H9 (cell line): Measurements from ENCODE around the gene STRIP1. TPM values are rescaled to one million over a fixed set of nuclear protein-coding genes. Genes with fewer than 3 reads are reported as not detected.

ENCODE experiments used
- DNase-seq: peaks from one replicate; pipeline ENCODE4 v3.0.0-alpha.2; 2017
- H2AFZ ChIP-seq: one replicate; pipeline ENCODE4 v1.6.1; 2013; ENCODE audit warnings: mild to moderate bottlenecking, low read length, control low read depth, moderate library complexity
- H2AK5ac ChIP-seq: 2 replicates; pipeline ENCODE4 v1.6.1; 2013; ENCODE audit warnings: low read length, control low read depth, mixed read lengths; ENCODE audit not compliant: insufficient read length
- H2BK120ac ChIP-seq: one replicate; pipeline ENCODE4 v1.6.1; 2013; ENCODE audit warnings: low read depth, mild to moderate bottlenecking, low read length, control low read depth, inconsistent platforms; ENCODE audit not compliant: poor library complexity, severe bottlenecking
- H2BK12ac ChIP-seq: 2 replicates; pipeline ENCODE4 v1.6.1; 2013; ENCODE audit warnings: low read length, control low read depth, mixed read lengths, low read depth; ENCODE audit not compliant: insufficient read length
- H2BK15ac ChIP-seq: 2 replicates; pipeline ENCODE4 v1.6.1; 2013; ENCODE audit warnings: low read depth, low read length, control low read depth
- H2BK20ac ChIP-seq: one replicate; pipeline ENCODE4 v1.6.1; 2013; ENCODE audit warnings: low read depth, mild to moderate bottlenecking, low read length, control low read depth, inconsistent platforms; ENCODE audit not compliant: poor library complexity, severe bottlenecking
- H2BK5ac ChIP-seq: 2 replicates; pipeline ENCODE4 v1.6.1; 2013; ENCODE audit warnings: low read length, control low read depth, mixed read lengths; ENCODE audit not compliant: insufficient read length
- H3K14ac ChIP-seq: 2 replicates; pipeline ENCODE4 v1.6.1; 2013; ENCODE audit warnings: low read length, control low read depth; ENCODE audit not compliant: insufficient read depth
- H3K18ac ChIP-seq: 2 replicates; pipeline ENCODE4 v1.6.1; 2013; ENCODE audit warnings: low read depth, mild to moderate bottlenecking, mixed read lengths, low read length, control low read depth; ENCODE audit not compliant: insufficient read length
- H3K23ac ChIP-seq: 2 replicates; pipeline ENCODE4 v1.6.1; 2013; ENCODE audit warnings: low read length, control low read depth, mixed read lengths, low read depth; ENCODE audit not compliant: insufficient read length
- H3K23me2 ChIP-seq: 2 replicates; pipeline ENCODE4 v1.6.1; 2013; ENCODE audit warnings: low read depth, mild to moderate bottlenecking, mixed read lengths, low read length, control low read depth; ENCODE audit not compliant: insufficient read length, poor library complexity, severe bottlenecking
- H3K27ac ChIP-seq: 2 replicates; pipeline ENCODE4 v1.5.1; 2013; ENCODE audit warnings: low read length, control low read depth, mixed read lengths, low read depth; ENCODE audit not compliant: insufficient read length
- H3K27me3 ChIP-seq: 2 replicates; pipeline ENCODE4 v1.6.1; 2013; ENCODE audit warnings: low read length, control low read depth, inconsistent platforms; ENCODE audit not compliant: insufficient read depth
- H3K4ac ChIP-seq: 2 replicates; pipeline ENCODE4 v1.6.1; 2013; ENCODE audit warnings: low read depth, mild to moderate bottlenecking, control low read depth, inconsistent platforms, low read length, moderate library complexity
- H3K4me1 ChIP-seq: 2 replicates; pipeline ENCODE4 v1.6.1; 2013; ENCODE audit warnings: low read length, control low read depth, inconsistent platforms; ENCODE audit not compliant: insufficient read depth
- H3K4me2 ChIP-seq: 2 replicates; pipeline ENCODE4 v1.6.1; 2013; ENCODE audit warnings: low read length, control low read depth, mixed read lengths; ENCODE audit not compliant: insufficient read length, insufficient read depth
- H3K56ac ChIP-seq: 2 replicates; pipeline ENCODE4 v1.6.1; 2013; ENCODE audit warnings: low read depth, mild to moderate bottlenecking, mixed read lengths, low read length, control low read depth; ENCODE audit not compliant: insufficient read length
- H3K79me1 ChIP-seq: 2 replicates; pipeline ENCODE4 v1.6.1; 2013; ENCODE audit warnings: low read depth, mild to moderate bottlenecking, moderate library complexity, low read length, control low read depth, inconsistent platforms; ENCODE audit not compliant: insufficient read depth, poor library complexity, severe bottlenecking
- H3K79me2 ChIP-seq: 2 replicates; pipeline ENCODE4 v1.6.1; 2013; ENCODE audit warnings: low read length, control low read depth, inconsistent platforms; ENCODE audit not compliant: insufficient read depth
- H3K9ac ChIP-seq: 2 replicates; pipeline ENCODE4 v1.6.1; 2013; ENCODE audit warnings: low read length, control low read depth, mixed read lengths; ENCODE audit not compliant: insufficient read length; ENCODE audit errors: extremely low read depth
- H3K9me3 ChIP-seq: one replicate; pipeline ENCODE4 v1.6.1; 2013; ENCODE audit warnings: low read depth, low read length, inconsistent platforms; ENCODE audit not compliant: control insufficient read depth
- H3T11ph ChIP-seq: one replicate; pipeline ENCODE4 v1.6.1; 2013; ENCODE audit warnings: mild to moderate bottlenecking, low read length, control low read depth, inconsistent platforms
- H4K20me1 ChIP-seq: one replicate; pipeline ENCODE4 v1.6.1; 2013; ENCODE audit not compliant: control insufficient read depth, insufficient read length, insufficient read depth
- H4K5ac ChIP-seq: 2 replicates; pipeline ENCODE4 v1.6.1; 2013; ENCODE audit warnings: low read depth, mild to moderate bottlenecking, mixed read lengths, low read length, control low read depth; ENCODE audit not compliant: insufficient read length
- H4K8ac ChIP-seq: replicated peaks from 2 replicates; pipeline ENCODE4 v1.6.1; 2013; ENCODE audit warnings: low read length, control low read depth, mixed read lengths, low read depth; ENCODE audit not compliant: insufficient read length
- H4K91ac ChIP-seq: 2 replicates; pipeline ENCODE4 v1.6.1; 2013; ENCODE audit warnings: low read depth, mild to moderate bottlenecking, moderate library complexity, mixed read lengths, low read length, control low read depth; ENCODE audit not compliant: insufficient read length
- H3K27ac Mint-ChIP-seq, 3 experiments: 2 replicates in 2 of 3; 3 replicates in 1 of 3; pipeline ENCODE4 v1.8.0; 2020 to 2021; ENCODE audit warnings: mixed read lengths in 3 of 3, mild to moderate bottlenecking in 1 of 3, moderate library complexity in 1 of 3
- H3K27me3 Mint-ChIP-seq: 2 replicates; pipeline ENCODE4 v1.8.0; 2021; ENCODE audit warnings: low read depth, mild to moderate bottlenecking, moderate library complexity, mixed read lengths
- H3K36me3 Mint-ChIP-seq, 3 experiments: 2 replicates in 2 of 3; 3 replicates in 1 of 3; pipeline ENCODE4 v1.8.0; 2020 to 2021; ENCODE audit warnings: low read depth in 3 of 3, mixed read lengths in 3 of 3; ENCODE audit not compliant: insufficient read depth in 1 of 3
- H3K4me1 Mint-ChIP-seq, 2 experiments: 2 replicates each; pipeline ENCODE4 v1.8.0; 2020; ENCODE audit warnings: mixed read lengths in 2 of 2
- H3K4me3 Mint-ChIP-seq, 2 experiments: 2 replicates in 1 of 2; 3 replicates in 1 of 2; pipeline ENCODE4 v1.8.0; 2020 to 2021; ENCODE audit warnings: mild to moderate bottlenecking in 2 of 2, mixed read lengths in 2 of 2, moderate library complexity in 1 of 2
- H3K9me3 Mint-ChIP-seq, 2 experiments: 2 replicates in 1 of 2; 3 replicates in 1 of 2; pipeline ENCODE4 v1.8.0; 2020; ENCODE audit warnings: mild to moderate bottlenecking in 2 of 2, mixed read lengths in 2 of 2, moderate library complexity in 1 of 2
- WGBS: extraction: QIAGEN DNeasy Blood & Tissue Kit; methylation state at CpG from one replicate; pipeline ENCODE4 v1.1.7; 2013; ENCODE audit warnings: missing lambda C conversion rate, low lambda C conversion rate, mixed read lengths; ENCODE audit not compliant: insufficient read length; ENCODE audit errors: extremely low coverage; 5-methylcytosine and 5-hydroxymethylcytosine counted together
- total RNA-seq: library from RNA; stranded (reverse); gene quantifications from 2 replicates; pipeline ENCODE4 v1.2.1, GENCODE V29; 2021
- TF ChIP-seq, protein P1 (sequence below): fragments of 200-600 bp; sonication (generic); conservative IDR thresholded peaks from 3 replicates; pipeline ENCODE4 v1.8.0; 2021; ENCODE audit warnings: antibody characterized with exemption, mild to moderate bottlenecking

STRIP1 gene
- total RNA-seq, 1 experiment from 2014 or later: 43.6 TPM

DNA sequence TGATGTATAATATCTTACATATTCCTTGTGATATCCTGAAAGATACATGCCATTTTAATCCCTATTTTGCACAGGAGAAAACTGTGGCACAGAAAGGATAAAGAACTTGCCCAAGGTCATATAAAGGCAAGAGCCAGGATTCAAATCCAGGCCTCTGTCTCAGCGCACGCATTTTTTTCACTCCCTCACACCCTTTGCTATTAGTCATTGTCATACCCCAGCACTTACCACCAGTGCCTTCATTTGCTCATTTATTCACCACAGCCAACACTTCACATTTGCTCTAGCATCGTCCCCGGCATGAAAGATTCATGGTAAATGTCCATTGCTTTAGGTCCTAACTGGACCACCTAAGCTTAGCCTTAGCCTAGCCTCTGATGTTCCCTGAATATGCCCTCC lies 21.9 kb downstream of the STRIP1 start:
- no peak overlapping the region for H3K56ac ChIP-seq
- TF ChIP-seq, protein P1, sequence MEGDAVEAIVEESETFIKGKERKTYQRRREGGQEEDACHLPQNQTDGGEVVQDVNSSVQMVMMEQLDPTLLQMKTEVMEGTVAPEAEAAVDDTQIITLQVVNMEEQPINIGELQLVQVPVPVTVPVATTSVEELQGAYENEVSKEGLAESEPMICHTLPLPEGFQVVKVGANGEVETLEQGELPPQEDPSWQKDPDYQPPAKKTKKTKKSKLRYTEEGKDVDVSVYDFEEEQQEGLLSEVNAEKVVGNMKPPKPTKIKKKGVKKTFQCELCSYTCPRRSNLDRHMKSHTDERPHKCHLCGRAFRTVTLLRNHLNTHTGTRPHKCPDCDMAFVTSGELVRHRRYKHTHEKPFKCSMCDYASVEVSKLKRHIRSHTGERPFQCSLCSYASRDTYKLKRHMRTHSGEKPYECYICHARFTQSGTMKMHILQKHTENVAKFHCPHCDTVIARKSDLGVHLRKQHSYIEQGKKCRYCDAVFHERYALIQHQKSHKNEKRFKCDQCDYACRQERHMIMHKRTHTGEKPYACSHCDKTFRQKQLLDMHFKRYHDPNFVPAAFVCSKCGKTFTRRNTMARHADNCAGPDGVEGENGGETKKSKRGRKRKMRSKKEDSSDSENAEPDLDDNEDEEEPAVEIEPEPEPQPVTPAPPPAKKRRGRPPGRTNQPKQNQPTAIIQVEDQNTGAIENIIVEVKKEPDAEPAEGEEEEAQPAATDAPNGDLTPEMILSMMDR: no peak
- no peak for DNase-seq
- Mint-ChIP-seq H3K4me1 (no peaks in the 10 kb centered on the region), H3K4me3 (no peak overlapping the region), H3K36me3 (peaks cover 49 to 87% (median 82%) of the 10 kb centered on the region in 3 experiments), H3K9me3 (no peaks in the 10 kb centered on the region), H3K27me3 (no peaks in the 10 kb centered on the region), H3K27ac (no peak overlapping the region)
- H4K91ac ChIP-seq: no peak overlapping the region
- no peak overlapping the region for H2BK5ac ChIP-seq
- no peaks in the 10 kb centered on the region for H3K79me1 ChIP-seq
- no peak overlapping the region for H3T11ph ChIP-seq
- no peak overlapping the region for H2AFZ ChIP-seq
- H4K5ac ChIP-seq: no peak overlapping the region
- H2BK15ac ChIP-seq: no peak overlapping the region
- no peak overlapping the region for H2BK12ac ChIP-seq
- H4K8ac ChIP-seq: no peak overlapping the region
- H3K4ac ChIP-seq: no peak overlapping the region
- no peaks in the 10 kb centered on the region for H3K4me1 ChIP-seq
- no peak overlapping the region for H3K9ac ChIP-seq
- H3K27ac ChIP-seq: no peak overlapping the region
- H3K18ac ChIP-seq: no peak overlapping the region
- H3K23ac ChIP-seq: no peak overlapping the region
- H4K20me1 ChIP-seq: no peaks in the 10 kb centered on the region
- H3K79me2 ChIP-seq: no peaks in the 10 kb centered on the region
- no CpG with 5 or more reads among the region's 4 CpGs for WGBS
- H3K23me2 ChIP-seq: no peaks in the 10 kb centered on the region
- no peak overlapping the region for H2BK120ac ChIP-seq
- no peak overlapping the region for H2BK20ac ChIP-seq
- H3K14ac ChIP-seq: no peak overlapping the region
- H3K27me3 ChIP-seq: no peaks in the 10 kb centered on the region
- H3K9me3 ChIP-seq: no peaks in the 10 kb centered on the region
- no peak overlapping the region for H2AK5ac ChIP-seq
- H3K4me2 ChIP-seq: no peak overlapping the region
